Heart left ventricle (tissue), 16 donors: ENCODE measurements around the gene LSR. TPM values are rescaled to one million over a fixed set of nuclear protein-coding genes. Genes with fewer than 3 reads are reported as not detected.

Source experiments
- ATAC-seq, 4 donors: fragments of 200-7000 bp; cut with Tn5 transposase; one replicate each; pipeline ENCODE4 v1.9.1; 2020 to 2022; ENCODE audit warnings: moderate library complexity in 4 of 4, mild to moderate bottlenecking in 3 of 4, moderate number of reproducible peaks in 1 of 4
- DNase-seq, 5 donors: peaks; one replicate each; pipeline ENCODE4 v3.0.0-alpha.2; 2020
- H3K27ac ChIP-seq, 12 donors: fragments of 200-600 bp; sonication (generic) in 4 of 12; one replicate each; pipeline versions ENCODE4 v1.5.0 to v1.8.0; 2016 to 2022; ENCODE audit warnings: mild to moderate bottlenecking in 2 of 12
- H3K27me3 ChIP-seq, 9 donors: fragments of 200-600 bp; sonication (generic) in 2 of 9; one replicate each; pipeline versions ENCODE4 v1.5.1 to v1.8.0; 2016 to 2022; ENCODE audit warnings: mild to moderate bottlenecking in 3 of 9
- H3K36me3 ChIP-seq, 9 donors: fragments of 200-600 bp; sonication (generic) in 2 of 9; one replicate each; pipeline versions ENCODE4 v1.5.0 to v1.8.0; 2018 to 2022; ENCODE audit warnings: mild to moderate bottlenecking in 2 of 9
- H3K4me1 ChIP-seq, 12 donors: fragments of 200-600 bp; sonication (generic) in 4 of 12; one replicate each; pipeline versions ENCODE4 v1.5.0 to v1.8.0; 2016 to 2022; ENCODE audit warnings: mild to moderate bottlenecking in 3 of 12
- H3K4me3 ChIP-seq, 12 donors: fragments of 200-600 bp; sonication (generic) in 4 of 12; one replicate each; pipeline versions ENCODE4 v1.5.0 to v1.8.0; 2017 to 2022; ENCODE audit warnings: mild to moderate bottlenecking in 9 of 12, moderate library complexity in 4 of 12
- H3K9me3 ChIP-seq, 12 donors: fragments of 200-600 bp; sonication (generic) in 4 of 12; one replicate each; pipeline versions ENCODE4 v1.5.0 to v1.8.0; 2016 to 2022; ENCODE audit warnings: mild to moderate bottlenecking in 1 of 12
- POLR2A ChIP-seq, 2 donors: fragments of 450-650 bp; IDR thresholded peaks; one replicate each; pipeline ENCODE4 v1.6.1; 2017; ENCODE audit warnings: antibody characterized with exemption in 2 of 2, mild to moderate bottlenecking in 2 of 2, moderate library complexity in 2 of 2
- WGBS, 4 donors: extraction: QIAGEN DNeasy Blood & Tissue Kit in 2 of 4; methylation state at CpG; one replicate each; pipeline versions ENCODE4 v1.1.5 to v1.1.7; 2013 to 2018; 5-methylcytosine and 5-hydroxymethylcytosine counted together
- intact Hi-C, 10 donors: fragments of 100-400 bp; cut with DNase I; formaldehyde crosslinking; loops; one replicate each; pipeline versions ENCODE4 v1.11.1 to v1.14.2; 2022
- polyA plus RNA-seq, 2 donors: library from polyadenylated mRNA; stranded (reverse); fragments of 200-250 nt; gene quantifications; one replicate each; pipeline ENCODE4 v1.2.3, GENCODE V29; 2013
- total RNA-seq, 9 donors: library from RNA; depleted of rRNA in 2 of 9; stranded (reverse); fragments of >200 nt in 2 of 9; fragmentation: NEBNext Ultra II Directional in 3 of 9; extraction: Animal tissue kit (Norgen Biotek cat#: 25700) in 3 of 9; gene quantifications; one replicate each; pipeline versions ENCODE4 v1.1.0 to v1.2.4, GENCODE V29; 2016 to 2023
- TF ChIP-seq, protein P1 (sequence below), 12 donors: fragments of 200-600 bp; sonication (generic) in 4 of 12; IDR thresholded peaks; one replicate each; pipeline versions ENCODE4 v1.5.0 to v1.8.0; 2018 to 2022; ENCODE audit warnings: antibody characterized with exemption in 12 of 12, mild to moderate bottlenecking in 5 of 12
- donor health status: ischemic (EF 13 %, LVEDD 7.1; RV severe dilation, severe dysfunction).
- donor health status: healthy with polysubstance abuse.
- donor health status: DM: no; HTN: yes; CAD: no.
- donor health status: DM: no; HTN: no; CAD: no.
- donor health status: ischemic (EF 25% LVEDD 6.9; RV normal size, moderate dysfunction).
- donor health status: ischemic (EF 25% LVEDD 5.7; RV mildly dilated, moderate dysfunction).
- donor health status: healthy.
- donor health status: DM: yes; HTN: yes; CAD: no.
- donor health status: ischemic (EF 35%, LVEDD 5.7; RV mildly dilated, moderate dysfunction).
- donor health status: nonischemic (EF 11% LVEDD 7.7; RV severe dilation, severe dysfunction).
- donor health status: DM: yes; HTN: yes; CAD: no.
- donor health status: PGD.
- donor health status: ischemic (EF 29% LVEDD 5.4; RV normal size, mild dysfunction).
- donor health status: nonischemic (EF 23%, LVEDD 6.1; RV moderate dilation, normal function).

The LSR gene
- total and polyA plus RNA-seq, 11 donors, result 2.8 to 10.5 (median 5.3) TPM

DNA sequence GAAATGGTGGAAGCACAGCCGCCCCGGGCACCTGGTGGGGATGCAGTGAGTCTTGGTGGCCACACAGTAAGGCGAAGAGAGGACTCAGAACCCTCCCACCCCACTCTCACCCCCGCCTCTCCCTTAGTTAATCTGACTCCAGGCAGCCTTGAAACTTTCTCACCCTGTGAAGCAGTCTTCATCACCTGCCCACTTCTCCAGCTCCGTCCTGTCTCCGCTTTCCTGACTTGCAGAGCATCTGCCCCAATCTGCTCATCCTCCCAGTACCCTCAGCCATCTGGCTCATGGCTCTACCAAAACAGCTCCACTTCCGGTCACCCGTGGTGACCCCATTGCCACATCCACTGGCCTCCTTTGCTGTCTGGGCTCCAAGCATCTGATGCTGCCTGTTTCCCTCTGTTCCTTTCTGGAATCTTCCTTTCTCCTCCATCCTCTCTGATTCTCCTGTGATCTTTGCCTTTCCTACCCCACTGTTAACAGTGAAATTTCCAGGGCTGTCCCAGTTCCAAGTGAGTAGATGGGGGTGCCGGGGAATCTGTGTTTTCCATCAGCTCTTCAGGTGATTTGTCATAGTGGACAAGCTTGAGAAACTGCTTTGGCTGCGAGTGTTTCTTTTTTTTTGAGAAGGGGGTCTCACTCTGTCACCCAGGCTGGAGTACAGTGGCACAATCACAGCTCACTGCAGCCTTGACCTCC, 24.3 kb downstream of the LSR start:
- DNase-seq (no peak), ATAC-seq (no peak)
- H3K27me3 ChIP-seq, result no peaks in the 10 kb centered on the region
- peaks cover 0 to 33% (median 6%) of the 10 kb centered on the region in 12 donors for H3K4me1 ChIP-seq
- no peaks in the 10 kb centered on the region for H3K9me3 ChIP-seq
- peak overlapping the region in 1 of 12 donors; percentile 9 for H3K27ac ChIP-seq
- TF ChIP-seq, protein P1, sequence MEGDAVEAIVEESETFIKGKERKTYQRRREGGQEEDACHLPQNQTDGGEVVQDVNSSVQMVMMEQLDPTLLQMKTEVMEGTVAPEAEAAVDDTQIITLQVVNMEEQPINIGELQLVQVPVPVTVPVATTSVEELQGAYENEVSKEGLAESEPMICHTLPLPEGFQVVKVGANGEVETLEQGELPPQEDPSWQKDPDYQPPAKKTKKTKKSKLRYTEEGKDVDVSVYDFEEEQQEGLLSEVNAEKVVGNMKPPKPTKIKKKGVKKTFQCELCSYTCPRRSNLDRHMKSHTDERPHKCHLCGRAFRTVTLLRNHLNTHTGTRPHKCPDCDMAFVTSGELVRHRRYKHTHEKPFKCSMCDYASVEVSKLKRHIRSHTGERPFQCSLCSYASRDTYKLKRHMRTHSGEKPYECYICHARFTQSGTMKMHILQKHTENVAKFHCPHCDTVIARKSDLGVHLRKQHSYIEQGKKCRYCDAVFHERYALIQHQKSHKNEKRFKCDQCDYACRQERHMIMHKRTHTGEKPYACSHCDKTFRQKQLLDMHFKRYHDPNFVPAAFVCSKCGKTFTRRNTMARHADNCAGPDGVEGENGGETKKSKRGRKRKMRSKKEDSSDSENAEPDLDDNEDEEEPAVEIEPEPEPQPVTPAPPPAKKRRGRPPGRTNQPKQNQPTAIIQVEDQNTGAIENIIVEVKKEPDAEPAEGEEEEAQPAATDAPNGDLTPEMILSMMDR (IDR thresholded peaks at IDR 0.05), result no peak
- no peak for TF ChIP-seq POLR2A (IDR thresholded peaks at IDR 0.05)
- no peak overlapping the region for H3K4me3 ChIP-seq
- H3K36me3 ChIP-seq, result peaks cover 5 to 81% (median 76%) of the 10 kb centered on the region in 9 donors
- 78 to 91% (median 86%) methylated on average over 8 to 10 of the region's 10 CpGs for WGBS, 4 donors
- intact Hi-C loops, result loop anchor here in 3 of 10 donors (5.0 kb wide), 2 partner anchors 131 to 224 kb away; partner anchors contain the start of gene FXYD7 (in 1 of the 3)

DNA sequence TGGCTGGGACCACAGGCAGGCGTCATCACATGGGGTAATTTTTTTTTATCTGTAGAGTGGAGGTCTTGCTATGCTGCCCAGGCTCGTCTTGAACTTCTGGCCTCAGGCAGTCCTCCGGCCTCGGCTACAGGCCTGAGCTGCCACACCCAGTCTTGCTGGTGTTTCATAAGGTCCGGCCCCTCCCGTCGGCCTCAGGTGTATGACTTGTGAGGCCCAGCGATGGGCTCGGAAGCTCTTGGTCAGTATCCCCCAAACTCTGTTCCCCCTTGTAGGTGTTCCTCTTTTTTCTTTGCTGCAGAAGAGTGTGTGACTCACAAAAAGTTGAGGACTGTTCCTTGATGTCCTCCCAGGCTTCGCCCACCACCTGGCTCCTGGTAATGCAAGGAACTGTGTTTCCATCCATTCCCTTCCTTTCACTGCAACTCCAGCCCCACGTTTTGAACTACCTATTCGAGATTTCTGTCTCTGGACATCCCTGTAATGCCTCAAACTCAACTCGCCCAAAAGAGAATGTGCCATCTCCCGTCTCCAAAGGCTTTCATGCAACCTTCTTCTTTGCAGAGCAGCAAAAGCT, 25.0 kb downstream of the LSR start:
- H3K9me3 ChIP-seq, result no peaks in the 10 kb centered on the region
- H3K4me1 ChIP-seq, result peaks cover 0 to 33% (median 6%) of the 10 kb centered on the region in 12 donors
- WGBS, 4 donors, result 77 to 87% (median 78%) methylated on average over 14 of the region's 14 CpGs
- TF ChIP-seq, protein P1 (IDR thresholded peaks at IDR 0.05), result no peak
- no peak for TF ChIP-seq POLR2A (IDR thresholded peaks at IDR 0.05)
- intact Hi-C loops, result loop anchor here in 3 of 10 donors (5.0 kb wide), 2 partner anchors 131 to 224 kb away; partner anchors contain the start of gene FXYD7 (in 1 of the 3)
- H3K4me3 ChIP-seq, result no peak overlapping the region
- no peak overlapping the region for H3K27ac ChIP-seq
- H3K27me3 ChIP-seq, result no peaks in the 10 kb centered on the region
- ATAC-seq (no peak), DNase-seq (no peak)
- H3K36me3 ChIP-seq, result peaks cover 5 to 86% (median 81%) of the 10 kb centered on the region in 9 donors

DNA sequence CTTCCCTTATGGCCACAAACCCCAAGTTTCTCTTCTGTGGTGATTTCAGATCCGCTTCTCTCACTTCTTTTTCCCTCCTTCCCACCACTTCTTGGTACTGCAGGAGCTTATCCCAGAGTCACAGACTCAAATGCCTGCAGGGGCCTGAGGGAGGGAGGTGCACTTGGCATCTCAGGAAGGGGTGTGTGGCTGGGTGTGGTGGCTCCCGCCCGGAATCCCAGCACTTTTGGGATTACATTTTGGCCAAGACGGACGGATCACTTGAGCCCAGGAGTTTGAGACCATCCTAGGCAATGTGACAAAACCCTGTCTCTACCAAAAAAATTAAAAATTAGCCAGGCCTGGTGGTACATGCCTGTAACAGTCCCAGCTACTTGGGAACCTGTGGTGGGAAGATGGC, 25.5 kb downstream of the LSR start:
- TF ChIP-seq POLR2A (IDR thresholded peaks at IDR 0.05), result no peak
- TF ChIP-seq, protein P1 (IDR thresholded peaks at IDR 0.05), result no peak
- intact Hi-C loops, result loop anchor here in 3 of 10 donors (5.0 kb wide), 2 partner anchors 132 to 223 kb away; partner anchors contain the start of gene FXYD7 (in 1 of the 3)
- H3K27me3 ChIP-seq, result no peaks in the 10 kb centered on the region
- DNase-seq (no peak), ATAC-seq (no peak)
- H3K27ac ChIP-seq, result no peak overlapping the region
- H3K36me3 ChIP-seq, result peaks cover 5 to 92% (median 86%) of the 10 kb centered on the region in 9 donors
- H3K9me3 ChIP-seq, result no peaks in the 10 kb centered on the region
- 61 to 85% (median 69%) methylated on average over 5 of the region's 5 CpGs for WGBS, 4 donors
- no peak overlapping the region for H3K4me3 ChIP-seq
- H3K4me1 ChIP-seq, result peaks cover 0 to 33% (median 6%) of the 10 kb centered on the region in 12 donors

DNA sequence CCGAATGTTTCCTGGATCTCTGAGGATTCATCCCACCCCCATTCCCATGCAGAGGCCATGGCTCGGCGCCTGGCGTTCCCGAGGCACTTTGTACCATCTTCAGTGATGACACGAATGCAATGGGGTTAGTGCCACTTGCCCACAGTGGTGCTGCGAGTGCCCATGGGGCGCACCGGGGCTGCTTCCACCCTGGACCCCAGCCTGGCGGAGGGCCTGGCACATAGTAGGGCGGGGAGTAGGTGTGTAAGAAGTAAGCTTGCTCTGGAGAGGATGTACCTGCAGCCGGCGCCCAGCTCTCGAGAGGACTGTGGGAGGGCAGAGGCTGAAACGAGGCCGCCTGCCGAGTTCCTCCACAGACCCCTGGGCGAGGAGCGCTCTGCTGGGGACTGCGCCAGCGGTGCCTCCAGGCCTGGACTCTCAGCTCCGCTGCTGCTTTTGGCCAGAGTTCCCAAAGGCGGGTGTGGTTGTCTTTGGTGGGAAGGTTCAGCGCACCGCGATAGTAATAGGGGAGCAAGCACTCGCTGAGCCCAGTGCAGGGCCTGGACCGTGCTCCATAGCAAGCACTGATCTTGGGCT, 28.0 kb downstream of the LSR start:
- no peak for ATAC-seq

More for the DNA sequence above, 28.0 kb downstream of the LSR start:
- Histone ChIP-seq H3K4me3 (no peak overlapping the region), H3K4me1 (peaks cover 0 to 21% (median 0%) of the 10 kb centered on the region in 12 donors), H3K27ac (no peak overlapping the region), H3K27me3 (no peaks in the 10 kb centered on the region), H3K9me3 (no peaks in the 10 kb centered on the region), H3K36me3 (peaks cover 0 to 80% (median 76%) of the 10 kb centered on the region in 9 donors)
- intact Hi-C loops, result no loop called here
- TF ChIP-seq POLR2A (IDR thresholded peaks at IDR 0.05), result no peak
- TF ChIP-seq, protein P1 (IDR thresholded peaks at IDR 0.05), result no peak
- DNase-seq, result no peak
- WGBS, 4 donors, result 91 to 96% (median 94%) methylated on average over 24 to 28 of the region's 28 CpGs
